GM21529 (cell line): ENCODE measurements around the gene GSG1L.

Experiments
- ATAC-seq: cut with Tn5 transposase; IDR thresholded peaks from one replicate; pipeline ENCODE4 v1.9.1; 2021; ENCODE audit not compliant: unreplicated experiment

GSG1L gene

GRCh38 chr16:27800817-27801216, 262.7 kb downstream of the GSG1L start:
- ATAC-seq: no peak

DNA sequence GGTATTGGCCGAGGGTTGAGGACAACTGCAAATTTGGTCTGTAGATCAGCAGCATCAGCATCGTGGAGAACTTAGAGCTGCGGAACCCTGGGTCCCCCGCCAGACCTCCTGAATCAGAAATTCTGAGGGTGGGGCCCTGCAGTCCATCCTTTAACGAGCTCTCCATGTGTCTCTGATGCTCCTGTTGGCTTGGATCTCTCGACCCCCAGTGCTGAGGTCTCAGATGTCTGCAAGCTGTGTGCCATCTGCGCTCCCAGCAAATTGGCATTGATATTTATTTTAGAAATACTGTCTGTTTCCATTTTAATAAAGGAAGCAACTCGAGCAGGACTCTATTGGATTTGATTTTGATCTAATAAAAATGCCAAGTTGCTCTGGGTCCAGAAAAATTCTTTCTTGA, 263.6 kb downstream of the GSG1L start:
- ATAC-seq: no peak

DNA sequence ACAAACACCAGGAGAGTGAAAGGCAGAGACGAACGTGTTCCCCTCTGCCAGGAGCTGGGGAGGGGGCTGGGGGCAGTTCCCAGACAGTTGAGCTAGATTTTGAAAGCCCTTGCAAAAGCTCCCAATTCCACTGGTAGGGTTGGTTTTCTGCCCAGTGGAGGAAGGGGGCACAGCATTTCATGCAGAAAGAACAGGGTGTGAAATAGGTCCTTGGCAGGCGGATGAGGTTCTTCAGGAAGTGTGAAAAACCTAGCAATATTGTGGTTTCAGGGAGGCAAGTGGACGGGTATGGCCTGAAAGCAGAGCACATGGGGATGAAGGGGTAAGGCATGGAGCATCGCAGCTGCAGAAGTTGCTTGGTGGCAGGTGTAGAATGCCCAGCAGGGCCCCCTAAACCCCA, 265.3 kb downstream of the GSG1L start:
- no peak for ATAC-seq

- ATAC-seq: no peak
These were observed 267.4 kb downstream of the GSG1L start for GRCh38 chr16:27795992-27796614.

DNA sequence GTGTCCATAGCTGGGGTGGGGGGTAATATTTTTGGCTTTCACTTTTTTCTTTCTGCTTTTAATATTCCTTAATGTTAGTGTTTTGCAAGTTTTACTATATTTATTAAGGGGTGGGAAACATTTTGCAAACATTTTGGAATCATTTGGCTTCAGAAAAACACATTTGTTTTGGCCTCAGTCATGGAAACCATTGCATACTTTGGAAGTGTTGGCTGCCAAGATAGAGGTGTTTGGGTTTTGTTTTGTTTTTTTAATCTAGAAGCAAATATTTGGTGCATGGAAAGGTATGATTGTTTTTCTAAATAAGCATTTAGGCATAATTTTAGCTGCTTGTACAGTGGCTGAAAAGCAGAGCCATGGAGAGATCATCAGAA, 270.3 kb downstream of the GSG1L start:
- ATAC-seq: no peak

DNA sequence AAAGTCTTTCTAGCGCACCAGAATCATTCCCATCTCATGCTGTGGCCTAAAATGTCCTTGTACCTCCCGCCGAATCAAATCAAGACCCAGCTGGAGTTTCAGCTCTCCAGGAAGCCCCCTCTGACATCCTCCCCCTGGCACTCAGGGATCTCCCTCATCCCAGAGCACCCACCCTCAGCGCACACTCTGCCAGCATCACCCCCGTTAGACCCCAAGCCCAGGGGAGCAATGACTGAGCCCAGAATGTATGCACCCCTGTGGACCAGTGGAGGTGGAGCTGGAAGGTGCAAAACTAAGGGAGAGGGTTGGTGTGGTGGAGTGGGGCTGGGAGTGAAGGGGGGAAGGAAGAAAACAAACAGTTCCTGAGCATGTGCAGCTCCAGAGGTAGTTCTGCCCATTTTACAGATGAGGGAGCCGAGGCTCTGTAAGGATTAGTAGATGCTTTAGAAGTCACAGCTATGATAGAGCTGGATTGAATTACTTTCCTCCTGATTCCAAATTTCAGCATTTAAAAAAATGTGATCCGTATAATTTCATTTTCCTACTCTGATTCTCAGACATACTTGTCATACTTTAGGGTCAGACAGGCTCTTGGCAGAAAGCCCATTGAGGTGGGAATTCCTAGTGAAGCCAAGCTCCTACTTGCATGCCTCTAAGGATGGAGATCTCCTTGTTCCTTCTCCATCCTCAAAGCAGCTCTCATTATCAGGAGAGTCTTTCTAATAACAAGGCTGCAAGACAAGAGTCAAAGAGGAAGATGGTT, 270.8 kb downstream of the GSG1L start:
- no peak for ATAC-seq

DNA sequence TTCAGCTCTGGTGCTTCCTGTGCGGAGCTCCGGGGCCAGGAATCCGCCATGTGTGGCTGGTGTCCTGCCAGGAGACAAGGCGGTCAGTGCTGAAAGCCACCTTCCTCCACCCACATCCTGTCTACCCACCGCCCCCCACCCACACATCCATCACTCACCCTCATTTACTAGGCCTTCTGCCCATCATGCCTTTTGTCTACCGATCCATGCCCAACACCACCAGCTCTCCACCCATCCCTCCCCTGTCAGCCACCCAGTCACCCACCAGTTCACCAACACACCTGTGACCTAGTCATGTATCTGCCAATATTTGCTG, 272.2 kb downstream of the GSG1L start:
- no peak for ATAC-seq

DNA sequence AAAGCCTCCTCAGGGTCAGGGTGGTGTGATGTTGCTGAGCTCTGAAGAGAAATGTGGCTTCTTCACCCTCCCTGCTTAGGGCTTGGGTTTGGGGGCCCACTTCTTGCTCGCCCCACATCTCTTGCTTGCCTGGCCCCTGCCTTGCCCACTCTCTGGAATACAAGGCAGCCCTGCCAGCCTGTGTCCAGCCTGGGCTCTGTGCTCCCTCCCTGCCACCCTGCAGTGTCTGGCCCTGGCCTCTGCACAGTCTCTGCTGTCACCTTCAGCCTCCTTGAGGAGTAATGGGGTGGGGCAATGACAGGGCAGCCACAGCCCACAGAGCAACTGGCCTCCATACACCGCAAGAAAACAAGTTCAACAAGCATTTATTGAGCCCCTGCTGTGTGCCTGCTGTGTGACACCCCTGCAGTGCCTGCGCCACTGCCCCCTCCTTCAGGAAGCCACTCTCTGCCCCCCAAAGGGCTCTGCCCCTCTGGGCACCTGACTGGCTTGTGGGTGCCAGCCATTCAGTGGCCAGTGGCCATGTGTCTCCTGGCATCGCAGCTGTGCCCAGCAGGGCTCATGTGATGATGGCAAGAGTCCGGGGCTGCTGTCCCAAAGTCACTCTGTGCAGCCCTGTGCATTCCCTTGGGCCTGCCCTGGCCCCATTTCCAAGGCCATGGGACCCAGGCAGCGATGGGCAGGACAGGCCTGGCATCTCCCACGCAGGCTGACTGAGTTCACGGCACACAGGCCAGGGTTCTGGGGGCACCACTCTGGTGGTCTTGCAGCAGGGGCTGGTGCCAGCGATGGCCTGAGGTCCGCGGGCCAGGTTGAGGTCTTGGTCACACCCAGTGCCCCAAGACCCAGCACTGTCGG, 272.7 kb downstream of the GSG1L start:
- ATAC-seq: no peak

- ATAC-seq: no peak
These were observed 273.8 kb downstream of the GSG1L start for GRCh38 chr16:27789595-27790241.

GRCh38 chr16:27789150-27789549, 274.4 kb downstream of the GSG1L start:
- no peak for ATAC-seq

GRCh38 chr16:27787665-27788064, 275.8 kb downstream of the GSG1L start:
- ATAC-seq: no peak

GRCh38 chr16:27786923-27787625, 276.4 kb downstream of the GSG1L start:
- ATAC-seq: no peak

GRCh38 chr16:27786221-27786922, 277.1 kb downstream of the GSG1L start:
- ATAC-seq: no peak

DNA sequence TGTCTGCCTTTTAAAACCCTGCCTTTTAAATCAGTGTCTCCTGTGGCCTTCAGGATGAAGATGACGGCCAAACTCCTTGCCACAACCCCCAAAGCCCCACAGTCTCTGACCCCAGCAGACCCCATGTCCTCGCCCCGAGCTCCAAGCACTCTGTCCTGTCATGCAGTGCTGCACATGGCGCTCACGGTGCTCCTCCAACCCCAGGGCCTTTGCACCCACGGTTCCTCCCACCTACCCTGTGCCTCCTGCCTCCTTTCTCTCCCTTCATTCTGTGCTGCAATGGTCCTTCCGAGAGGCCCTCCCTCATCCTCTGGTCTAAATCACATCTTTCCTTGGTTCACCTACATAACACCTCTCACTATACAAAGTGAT, 278.2 kb downstream of the GSG1L start:
- no peak for ATAC-seq

GRCh38 chr16:27784351-27785306, 278.9 kb downstream of the GSG1L start:
- ATAC-seq: no peak

DNA sequence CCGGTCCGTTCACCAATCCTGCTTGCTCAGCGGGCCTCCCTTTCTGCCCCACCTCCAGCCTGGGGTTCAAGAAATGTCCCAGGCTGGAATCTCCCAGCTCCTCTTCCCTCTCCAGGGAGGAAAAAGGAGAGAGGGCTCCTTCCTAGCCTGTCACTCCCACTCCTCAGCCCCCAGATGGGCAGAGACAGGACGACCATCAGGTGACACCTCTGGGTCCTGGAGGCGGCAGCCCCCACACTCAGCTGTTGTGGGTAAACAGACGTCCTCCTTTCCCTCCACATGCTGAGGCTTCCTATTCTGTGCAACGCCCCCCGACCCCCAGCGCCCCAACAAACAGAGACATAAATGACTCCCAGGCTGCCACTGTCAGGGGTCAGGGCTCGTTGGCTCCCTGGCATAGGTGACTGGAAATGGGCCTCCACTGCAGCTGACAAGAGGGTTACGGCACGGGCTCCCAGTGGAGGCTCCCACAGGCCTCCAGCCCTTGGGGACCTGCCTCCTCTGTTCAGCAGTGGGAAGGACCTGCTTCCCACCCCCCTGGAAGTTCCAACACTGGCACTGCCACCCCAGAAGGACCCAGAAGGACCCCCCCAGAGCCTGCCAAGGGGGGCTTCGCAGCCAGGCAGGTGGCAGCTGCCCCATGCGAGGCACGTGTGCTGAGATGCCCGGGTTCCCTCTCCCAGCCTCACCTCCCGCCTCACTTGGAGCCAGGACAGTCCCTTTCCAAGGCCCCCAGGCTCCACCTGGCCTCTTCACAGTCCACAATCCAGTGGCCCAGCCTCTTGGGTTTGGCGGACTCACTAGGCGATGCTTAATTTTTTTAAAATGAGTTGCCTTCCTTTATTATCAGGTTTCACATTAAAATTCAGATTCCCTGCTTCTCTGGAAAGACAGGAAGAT, 281.3 kb downstream of the GSG1L start:
- no peak for ATAC-seq

DNA sequence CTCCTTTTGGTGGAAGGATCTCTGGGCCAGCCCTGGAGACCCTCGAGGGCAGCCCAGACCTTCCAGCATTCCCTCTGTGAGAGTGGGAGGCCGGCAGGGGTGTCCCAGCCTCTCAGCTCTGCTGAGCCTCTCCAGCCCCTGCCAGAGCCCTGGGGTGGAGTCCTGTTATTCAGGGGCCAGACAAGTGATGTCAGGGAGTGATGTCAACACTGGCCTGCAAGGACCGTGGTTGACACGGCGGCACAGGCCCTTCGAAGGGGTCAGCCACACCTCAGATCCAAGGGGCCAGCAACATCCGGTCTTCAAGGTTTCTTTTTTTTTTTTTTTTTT, 282.4 kb downstream of the GSG1L start:
- ATAC-seq: no peak

- no peak for ATAC-seq
These were observed 282.9 kb downstream of the GSG1L start for GRCh38 chr16:27780468-27781194.
